ENCODE results near the gene TFF3. TPM values are rescaled to one million over a fixed set of nuclear protein-coding genes. Genes with fewer than 3 reads are reported as not detected.

The TFF3 gene
- total and polyA plus RNA-seq, 2 of the 13 experiments (the other 11 are each of a cell fraction or from before 2014, with no cell fraction given), result 14.2 to 26.9 TPM

DNA sequence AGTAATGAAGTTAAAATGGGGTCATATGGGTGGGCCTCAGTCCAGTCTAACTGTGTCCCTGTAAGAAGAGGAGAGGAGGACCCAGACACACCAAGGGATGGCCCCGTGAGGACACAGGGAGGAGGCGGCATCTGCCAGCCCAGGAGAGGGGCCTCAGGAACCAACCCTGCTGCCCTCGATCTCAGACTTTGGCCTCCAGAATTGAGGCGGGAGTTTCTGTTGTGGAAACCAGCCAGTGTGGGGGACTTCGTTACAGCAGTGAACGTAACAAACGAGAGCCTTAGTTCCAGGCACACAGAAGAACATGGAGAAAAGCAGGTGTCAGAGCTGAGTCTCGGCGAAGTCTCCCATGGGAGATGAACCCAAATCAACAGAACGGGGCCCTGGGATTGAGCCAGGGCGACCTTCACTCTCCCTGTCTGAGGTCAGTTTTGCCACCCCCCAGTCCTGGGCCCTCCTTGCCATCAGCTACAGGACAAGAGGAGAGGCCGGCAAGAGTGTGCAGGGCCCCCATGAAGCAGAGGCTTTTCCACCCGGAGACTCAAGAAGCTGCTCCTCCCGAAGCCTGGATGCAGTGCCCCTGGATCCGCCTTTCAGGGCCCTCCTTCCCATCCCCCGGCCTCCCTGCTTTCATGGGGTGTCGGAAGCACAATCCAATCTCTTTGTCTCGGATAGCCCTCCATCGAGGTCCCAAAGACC is 36.6 kb downstream of the TFF3 start:
- WGBS (ENCODE audit: low lambda C conversion rate), result 26% methylated on average over 14 of the region's 19 CpGs
- H3K9ac ChIP-seq (ENCODE audit: insufficient read depth, low read depth, low read length), result no peak overlapping the region
- intact Hi-C loops (cut with micrococcal nuclease; ENCODE audit: unreplicated experiment) (no loop called here), in situ Hi-C loops (cut with HindIII; ENCODE audit: extremely low pct_ligation_motif_present, low pct_unique_long_range_greater_than_20kb) (no loop called here)
- BruUV-seq (replicated peaks), result no TSS peak
- FAIRE-seq, result no peak
- TF ChIP-seq, protein P1, sequence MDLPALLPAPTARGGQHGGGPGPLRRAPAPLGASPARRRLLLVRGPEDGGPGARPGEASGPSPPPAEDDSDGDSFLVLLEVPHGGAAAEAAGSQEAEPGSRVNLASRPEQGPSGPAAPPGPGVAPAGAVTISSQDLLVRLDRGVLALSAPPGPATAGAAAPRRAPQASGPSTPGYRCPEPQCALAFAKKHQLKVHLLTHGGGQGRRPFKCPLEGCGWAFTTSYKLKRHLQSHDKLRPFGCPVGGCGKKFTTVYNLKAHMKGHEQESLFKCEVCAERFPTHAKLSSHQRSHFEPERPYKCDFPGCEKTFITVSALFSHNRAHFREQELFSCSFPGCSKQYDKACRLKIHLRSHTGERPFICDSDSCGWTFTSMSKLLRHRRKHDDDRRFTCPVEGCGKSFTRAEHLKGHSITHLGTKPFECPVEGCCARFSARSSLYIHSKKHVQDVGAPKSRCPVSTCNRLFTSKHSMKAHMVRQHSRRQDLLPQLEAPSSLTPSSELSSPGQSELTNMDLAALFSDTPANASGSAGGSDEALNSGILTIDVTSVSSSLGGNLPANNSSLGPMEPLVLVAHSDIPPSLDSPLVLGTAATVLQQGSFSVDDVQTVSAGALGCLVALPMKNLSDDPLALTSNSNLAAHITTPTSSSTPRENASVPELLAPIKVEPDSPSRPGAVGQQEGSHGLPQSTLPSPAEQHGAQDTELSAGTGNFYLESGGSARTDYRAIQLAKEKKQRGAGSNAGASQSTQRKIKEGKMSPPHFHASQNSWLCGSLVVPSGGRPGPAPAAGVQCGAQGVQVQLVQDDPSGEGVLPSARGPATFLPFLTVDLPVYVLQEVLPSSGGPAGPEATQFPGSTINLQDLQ (CRISPR knock-in tag; IDR thresholded peaks at IDR 0.05), result no peak
- TF ChIP-seq HMG20A (CRISPR knock-in tag; IDR thresholded peaks at IDR 0.05; ENCODE audit: borderline replicate concordance) (no peak), ZNF251 (CRISPR knock-in tag; IDR thresholded peaks at IDR 0.05) (no peak), TBP (CRISPR knock-in tag; IDR thresholded peaks at IDR 0.05) (no peak), ZNF350 (CRISPR knock-in tag; IDR thresholded peaks at IDR 0.05; ENCODE audit: borderline replicate concordance, low read depth) (no peak), ATF1 (CRISPR knock-in tag; IDR thresholded peaks at IDR 0.05) (no peak), ZNF564 (CRISPR knock-in tag; IDR thresholded peaks at IDR 0.05) (no peak), CHCHD3 (CRISPR knock-in tag; IDR thresholded peaks at IDR 0.05) (no peak)
- H4K20me1 ChIP-seq (ENCODE audit: insufficient read depth, low read length), result no peaks in the 10 kb centered on the region
- H3K9me3 ChIP-seq (ENCODE audit: low read length), result no peaks in the 10 kb centered on the region
- no peaks in the 10 kb centered on the region for H3K36me3 ChIP-seq (replicated peaks in 1 of 2; ENCODE audit: control insufficient read depth in 1 of 2, insufficient read depth in 2 of 2, low read length in 2 of 2)
- POLR2A ChIA-PET, result no interaction called here
- no peak for DNase-seq (ENCODE audit: low spot score)
- CTCF ChIA-PET (ENCODE audit: low intra/inter-chr PET ratio, low total read pairs), result no interaction called here
- H3K4me2 ChIP-seq (ENCODE audit: low read depth, low read length), result no peak overlapping the region
- no peaks in the 10 kb centered on the region for H3K4me1 ChIP-seq (ENCODE audit: insufficient read depth, low read length)
- no peak overlapping the region for H3K27ac ChIP-seq (ENCODE audit: extremely low read length, insufficient read depth, low read length)
- no peak for ATAC-seq
- H3K79me2 ChIP-seq (ENCODE audit: insufficient read depth, low read length), result no peaks in the 10 kb centered on the region
- H3K4me3 ChIP-seq (replicated peaks in 1 of 3; ENCODE audit: insufficient read depth in 1 of 3, low read depth in 2 of 3, low read length in 3 of 3), result no peak overlapping the region
- no peak overlapping the region for H2AFZ ChIP-seq (ENCODE audit: low read length)
- peaks cover 6 to 53% of the 10 kb centered on the region in 2 experiments for H3K27me3 ChIP-seq (ENCODE audit: control insufficient read depth in 1 of 2, insufficient read depth in 2 of 2, low read length in 2 of 2)
